Fibroblast of the aortic adventitia (primary cell): ENCODE measurements around the gene LGI2. TPM values are rescaled to one million over a fixed set of nuclear protein-coding genes. Genes with fewer than 3 reads are reported as not detected.
"Not testable (repeated sequence)": the region's sequence is repeated elsewhere in the genome, so short reads cannot be mapped to it uniquely, and the experiment has no call there.

Source experiments
- DNase-seq: peaks from one replicate; pipeline ENCODE4 v3.0.0-alpha.2; 2010; ENCODE audit warnings: low read depth
- H3K4me3 ChIP-seq: 2 replicates; pipeline ENCODE4 v1.5.1; 2011; ENCODE audit warnings: low read depth, mild to moderate bottlenecking, control low read depth, low read length, moderate library complexity
- total RNA-seq: library from RNA; depleted of rRNA; stranded (reverse); fragments of >200 nt; gene quantifications from 2 replicates; pipeline ENCODE4 v1.2.3, GENCODE V29; 2012; ENCODE audit warnings: low replicate concordance
- TF ChIP-seq, protein P1 (sequence below): IDR thresholded peaks from 2 replicates; pipeline ENCODE4 v1.5.1; 2011; ENCODE audit warnings: mild to moderate bottlenecking, low read length, control low read depth, inconsistent platforms; ENCODE audit not compliant: insufficient read depth

LGI2 gene
- total RNA-seq, 1 donor = 0.54 TPM

DNA sequence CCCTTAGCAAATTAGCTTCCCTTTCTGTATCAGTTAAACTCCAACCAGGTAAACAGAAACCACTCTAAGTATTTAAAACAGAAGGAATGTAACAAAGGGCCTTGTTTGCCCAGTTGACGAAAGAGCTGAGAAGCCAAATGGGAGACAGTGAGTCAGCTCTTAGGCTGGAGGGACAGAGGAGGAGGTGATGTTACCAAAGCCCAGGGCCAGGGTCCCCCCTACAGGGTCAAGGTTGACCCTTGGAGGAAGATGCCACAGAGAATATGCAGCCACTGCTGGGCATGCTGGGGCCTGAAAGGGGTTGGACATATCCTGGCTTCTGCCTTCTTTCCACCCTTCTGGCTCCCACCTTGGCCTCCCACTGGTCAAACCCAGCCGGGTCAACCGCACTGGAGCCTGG lies 38.3 kb upstream of the LGI2 start:
- DNase-seq = no peak
- H3K4me3 ChIP-seq = no peak overlapping the region
- TF ChIP-seq, protein P1, sequence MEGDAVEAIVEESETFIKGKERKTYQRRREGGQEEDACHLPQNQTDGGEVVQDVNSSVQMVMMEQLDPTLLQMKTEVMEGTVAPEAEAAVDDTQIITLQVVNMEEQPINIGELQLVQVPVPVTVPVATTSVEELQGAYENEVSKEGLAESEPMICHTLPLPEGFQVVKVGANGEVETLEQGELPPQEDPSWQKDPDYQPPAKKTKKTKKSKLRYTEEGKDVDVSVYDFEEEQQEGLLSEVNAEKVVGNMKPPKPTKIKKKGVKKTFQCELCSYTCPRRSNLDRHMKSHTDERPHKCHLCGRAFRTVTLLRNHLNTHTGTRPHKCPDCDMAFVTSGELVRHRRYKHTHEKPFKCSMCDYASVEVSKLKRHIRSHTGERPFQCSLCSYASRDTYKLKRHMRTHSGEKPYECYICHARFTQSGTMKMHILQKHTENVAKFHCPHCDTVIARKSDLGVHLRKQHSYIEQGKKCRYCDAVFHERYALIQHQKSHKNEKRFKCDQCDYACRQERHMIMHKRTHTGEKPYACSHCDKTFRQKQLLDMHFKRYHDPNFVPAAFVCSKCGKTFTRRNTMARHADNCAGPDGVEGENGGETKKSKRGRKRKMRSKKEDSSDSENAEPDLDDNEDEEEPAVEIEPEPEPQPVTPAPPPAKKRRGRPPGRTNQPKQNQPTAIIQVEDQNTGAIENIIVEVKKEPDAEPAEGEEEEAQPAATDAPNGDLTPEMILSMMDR = no peak

DNA sequence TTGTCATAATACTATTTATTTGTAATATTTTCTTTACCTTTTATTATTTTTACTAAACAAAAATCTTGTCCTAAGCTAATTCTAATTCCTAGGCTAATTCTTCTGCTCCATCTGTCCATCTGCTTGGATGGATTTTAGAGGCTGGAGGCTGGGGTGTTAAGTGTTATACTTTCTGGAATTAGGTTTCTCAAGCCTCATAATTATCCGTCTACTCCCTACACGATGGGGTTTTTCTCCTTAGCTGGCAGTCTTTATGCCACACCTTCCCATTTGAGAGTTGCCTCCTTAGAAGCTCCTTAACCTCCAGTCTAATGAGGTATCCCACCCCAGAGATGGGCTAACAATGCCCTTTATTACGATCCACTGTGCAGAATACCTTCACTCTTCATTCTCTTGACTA lies 37.6 kb upstream of the LGI2 start:
- no peak for DNase-seq
- no peak overlapping the region for H3K4me3 ChIP-seq
- TF ChIP-seq, protein P1 = no peak

- DNase-seq = no peak
- no peak overlapping the region for H3K4me3 ChIP-seq
- TF ChIP-seq, protein P1 = no peak
These were observed 35.3 kb upstream of the LGI2 start for GRCh38 chr4:25065932-25066590.

- TF ChIP-seq, protein P1 = no peak
- no peak overlapping the region for H3K4me3 ChIP-seq
- DNase-seq = no peak
These were observed 34.7 kb upstream of the LGI2 start for GRCh38 chr4:25065431-25065858.

DNA sequence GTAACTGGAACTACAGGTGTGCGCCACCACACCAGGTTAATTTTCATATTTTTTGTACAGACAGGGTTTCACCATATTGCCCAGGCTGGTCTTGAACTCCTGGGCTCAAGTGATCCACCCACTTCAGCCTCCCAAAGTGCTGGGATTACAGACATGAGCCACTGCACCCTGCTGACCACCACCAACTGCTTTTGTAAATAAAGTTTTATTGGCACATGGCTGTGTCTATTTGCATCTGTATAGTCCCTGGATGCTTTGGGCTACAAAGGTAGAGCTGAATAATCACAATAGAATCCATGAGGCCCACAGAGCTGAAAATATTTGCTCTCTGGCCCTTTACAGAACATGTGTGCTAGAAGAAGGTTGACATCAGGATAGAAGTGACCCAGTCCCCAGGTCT lies 33.7 kb upstream of the LGI2 start:
- not testable (repeated sequence) for DNase-seq, H3K4me3 ChIP-seq

GRCh38 chr4:25063116-25063515 lies 32.4 kb upstream of the LGI2 start:
- TF ChIP-seq, protein P1 = no peak
- DNase-seq = no peak

GRCh38 chr4:25062098-25062497 lies 31.4 kb upstream of the LGI2 start:
- TF ChIP-seq, protein P1 = no peak
- no peak overlapping the region for H3K4me3 ChIP-seq
- no peak for DNase-seq

More at GRCh38 chr4:25063116-25063515, 32.4 kb upstream of the LGI2 start:
- H3K4me3 ChIP-seq = no peak overlapping the region
